Measurements from ENCODE around the gene CPE.

DNA sequence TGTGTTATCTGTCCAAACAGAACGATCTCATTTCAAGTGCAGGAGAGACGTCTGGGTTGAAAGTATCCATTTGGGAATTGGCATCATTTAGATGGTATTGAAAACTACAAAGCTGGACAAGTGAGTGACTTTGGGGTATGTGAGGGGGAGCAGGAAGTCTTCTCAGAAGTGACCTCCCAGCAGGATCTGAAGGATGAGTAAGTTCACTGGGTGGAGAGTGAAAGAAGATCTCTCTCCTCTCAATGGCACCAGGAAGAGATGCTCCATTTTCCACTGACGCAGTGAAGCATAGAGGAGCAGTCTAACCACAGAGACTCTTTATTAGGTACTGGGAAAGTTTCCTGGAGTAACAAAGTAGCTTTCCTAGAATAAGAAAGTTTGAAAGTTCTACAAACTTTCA, 161.0 kb downstream of the CPE start:
- TF ChIP-seq EZH2phosphoT487 (IDR thresholded peaks at IDR 0.05; ENCODE audit: low read length), result no peak
- TF ChIP-seq, protein P1, sequence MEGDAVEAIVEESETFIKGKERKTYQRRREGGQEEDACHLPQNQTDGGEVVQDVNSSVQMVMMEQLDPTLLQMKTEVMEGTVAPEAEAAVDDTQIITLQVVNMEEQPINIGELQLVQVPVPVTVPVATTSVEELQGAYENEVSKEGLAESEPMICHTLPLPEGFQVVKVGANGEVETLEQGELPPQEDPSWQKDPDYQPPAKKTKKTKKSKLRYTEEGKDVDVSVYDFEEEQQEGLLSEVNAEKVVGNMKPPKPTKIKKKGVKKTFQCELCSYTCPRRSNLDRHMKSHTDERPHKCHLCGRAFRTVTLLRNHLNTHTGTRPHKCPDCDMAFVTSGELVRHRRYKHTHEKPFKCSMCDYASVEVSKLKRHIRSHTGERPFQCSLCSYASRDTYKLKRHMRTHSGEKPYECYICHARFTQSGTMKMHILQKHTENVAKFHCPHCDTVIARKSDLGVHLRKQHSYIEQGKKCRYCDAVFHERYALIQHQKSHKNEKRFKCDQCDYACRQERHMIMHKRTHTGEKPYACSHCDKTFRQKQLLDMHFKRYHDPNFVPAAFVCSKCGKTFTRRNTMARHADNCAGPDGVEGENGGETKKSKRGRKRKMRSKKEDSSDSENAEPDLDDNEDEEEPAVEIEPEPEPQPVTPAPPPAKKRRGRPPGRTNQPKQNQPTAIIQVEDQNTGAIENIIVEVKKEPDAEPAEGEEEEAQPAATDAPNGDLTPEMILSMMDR (IDR thresholded peaks at IDR 0.05; ENCODE audit: low read length), result no peak
- no peak for TF ChIP-seq EZH2 (optimal IDR thresholded peaks at IDR 0.05; ENCODE audit: low read depth, low read length)
